ENCODE results near the gene AXL. TPM values are rescaled to one million over a fixed set of nuclear protein-coding genes. Genes with fewer than 3 reads are reported as not detected.

The AXL gene
- total and polyA plus RNA-seq, 2 donors (not counting 3 experiments of a cell fraction or from before 2014, with no cell fraction given) = 86.9 to 172 TPM

DNA sequence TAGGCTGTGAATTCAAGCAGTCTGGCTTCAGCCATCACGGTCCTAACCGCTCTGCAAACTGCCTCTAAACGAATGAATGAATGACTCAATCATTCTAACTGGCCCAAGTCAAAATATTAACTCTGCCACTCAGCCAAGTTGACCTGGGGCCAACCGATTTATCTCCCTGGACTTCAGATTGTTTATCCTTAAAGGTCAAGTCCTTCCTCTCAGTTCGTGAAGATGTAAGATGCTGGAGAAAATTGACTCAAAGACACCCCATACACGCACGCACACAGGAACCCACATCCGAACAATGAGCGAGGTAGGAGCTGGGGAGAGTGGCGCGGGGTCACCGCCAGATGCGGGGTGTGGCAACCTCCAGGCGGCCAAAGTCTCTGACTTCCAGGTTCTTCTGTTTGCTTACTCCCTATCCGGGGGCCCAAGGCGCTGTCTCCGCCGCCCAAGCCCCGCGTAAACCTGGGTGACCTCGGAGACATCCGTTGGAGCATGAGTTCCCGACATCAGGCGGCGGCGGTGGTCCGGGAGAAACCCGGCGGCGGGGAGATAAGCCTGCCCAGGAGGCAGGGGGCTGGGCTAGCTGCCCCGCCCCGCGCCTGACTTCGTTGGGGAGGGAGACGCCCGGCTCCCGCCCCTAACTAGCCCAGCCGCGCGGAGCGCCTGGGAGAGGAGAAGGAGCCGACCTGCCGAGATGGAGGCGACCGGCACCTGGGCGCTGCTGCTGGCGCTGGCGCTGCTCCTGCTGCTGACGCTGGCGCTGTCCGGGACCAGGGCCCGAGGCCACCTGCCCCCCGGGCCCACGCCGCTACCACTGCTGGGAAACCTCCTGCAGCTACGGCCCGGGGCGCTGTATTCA lies 26.2 kb upstream of the AXL start, which contains the start of gene CYP2S1:
Gene CYP2S1, plus strand, starts transcription at position 646 of the 856 bp plus-strand sequence. Its CDS starts 46 bp downstream, at position 692.
- Histone ChIP-seq H3K27ac (ENCODE audit: insufficient read depth, low read depth, low read length) (no peak within 1 kb of the TSS), H3K79me2 (ENCODE audit: control insufficient read depth, insufficient read depth, low read length) (no peaks in the 10 kb centered on the region), H3K36me3 (ENCODE audit: control insufficient read depth in 2 of 2, extremely low read depth in 1 of 2, insufficient read depth in 2 of 2, low read length in 2 of 2) (no peaks in the 10 kb centered on the region), H3K9me3 (replicated peaks; ENCODE audit: control insufficient read depth, insufficient read depth, low read length) (no peaks in the 10 kb centered on the region), H3K27me3 (ENCODE audit: control insufficient read depth in 2 of 2, insufficient read depth in 2 of 2, low read length in 2 of 2) (peaks cover 7 to 8% of the 10 kb centered on the region in 2 experiments), H3K4me2 (ENCODE audit: insufficient read depth, low read length) (peak within 1 kb of the TSS; percentile 40), H3K9me1 (replicated peaks; ENCODE audit: control insufficient read depth, extremely low read depth, insufficient read depth, low read length) (no peaks in the 10 kb centered on the region), H3K4me1 (ENCODE audit: control insufficient read depth, extremely low read depth, insufficient read depth, low read length) (peaks cover 20% of the 10 kb centered on the region), H3K4me3 (replicated peaks in 1 of 3; ENCODE audit: insufficient read depth in 1 of 3, low read depth in 1 of 3, low read length in 3 of 3) (peak within 1 kb of the TSS in 2 of 3 experiments; percentile 10 to 37), H3K9ac (replicated peaks; ENCODE audit: extremely low read depth, insufficient read depth, low read length) (no peak within 1 kb of the TSS), H4K20me1 (replicated peaks; ENCODE audit: control insufficient read depth, extremely low read depth, insufficient read depth, low read length) (no peaks in the 10 kb centered on the region), H2AFZ (ENCODE audit: low read depth, low read length) (peak within 1 kb of the TSS; percentile 56)
- peak; percentile 24 for TF ChIP-seq EZH2 (IDR thresholded peaks at IDR 0.05; ENCODE audit: borderline replicate concordance, low read depth, low read length, severe bottlenecking)
- TF ChIP-seq GATA2 (IDR thresholded peaks at IDR 0.05; ENCODE audit: insufficient read depth, insufficient read length, low read depth, low read length) = no peak
- POLR2A ChIA-PET = no interaction called here
- BruUV-seq (replicated peaks) = no TSS peak
- CTCF ChIA-PET = interaction anchor here (0.8 to 2.7 kb wide), 4 partner anchors 11 to 69 kb away, joined by 3 to 11 read pairs (median 5); no protein-coding TSS in a partner anchor
- no peak for FAIRE-seq
- no peak for DNase-seq (ENCODE audit: low read depth, low spot score)
- dilution Hi-C loops (cut with MboI; ENCODE audit: extremely low pct_ligation_motif_present, low sequenced_read_pairs) = no loop called here
- intact Hi-C loops (cut with micrococcal nuclease) = no loop called here

DNA sequence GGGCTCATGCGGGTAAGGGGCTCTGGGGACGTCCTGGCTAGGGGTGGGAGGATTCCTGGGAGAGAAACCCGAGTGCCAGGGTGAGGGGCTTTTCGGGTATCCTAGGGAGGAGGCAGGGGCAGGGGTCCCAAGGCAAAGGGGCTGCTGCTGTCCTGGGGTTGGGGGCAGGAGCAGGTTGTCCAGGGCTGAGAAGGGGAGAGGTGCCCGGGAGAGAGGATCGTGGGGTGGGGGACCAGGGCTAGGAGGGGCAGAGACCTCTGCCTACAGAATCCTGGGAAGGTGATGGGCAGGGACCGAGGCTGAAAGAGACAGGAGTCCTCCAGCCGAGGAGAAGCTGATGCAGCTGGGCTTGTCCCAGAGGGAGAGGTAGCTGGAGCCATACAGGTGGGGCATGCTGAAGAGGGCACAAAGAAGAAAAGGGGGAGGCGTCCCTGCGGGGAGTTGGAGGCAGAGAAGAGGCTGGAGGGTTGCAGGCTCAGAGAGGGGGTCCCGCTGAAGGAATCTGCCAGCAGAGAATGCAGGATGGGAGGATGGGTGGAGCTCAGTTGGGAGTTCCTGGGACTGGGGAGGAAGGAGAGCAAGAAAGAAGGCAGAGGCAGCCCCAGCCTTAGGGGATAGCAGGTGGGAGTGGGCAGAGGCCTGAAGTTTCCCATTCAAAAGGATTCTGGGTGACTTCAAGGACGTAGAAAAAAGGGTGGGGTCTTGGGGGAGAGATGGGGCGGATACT lies 25.4 kb upstream of the AXL start:
- H3K4me2 ChIP-seq (ENCODE audit: insufficient read depth, low read length) = peak overlapping the region; percentile 40
- BruUV-seq (replicated peaks) = no TSS peak
- H3K36me3 ChIP-seq (ENCODE audit: control insufficient read depth in 2 of 2, extremely low read depth in 1 of 2, insufficient read depth in 2 of 2, low read length in 2 of 2) = no peaks in the 10 kb centered on the region
- no peaks in the 10 kb centered on the region for H4K20me1 ChIP-seq (replicated peaks; ENCODE audit: control insufficient read depth, extremely low read depth, insufficient read depth, low read length)
- peak overlapping the region; percentile 56 for H2AFZ ChIP-seq (ENCODE audit: low read depth, low read length)
- intact Hi-C loops (cut with micrococcal nuclease) = no loop called here
- no peak overlapping the region for H3K27ac ChIP-seq (ENCODE audit: insufficient read depth, low read depth, low read length)
- no peak for DNase-seq (ENCODE audit: low read depth, low spot score)
- no peak for FAIRE-seq
- no peaks in the 10 kb centered on the region for H3K9me3 ChIP-seq (replicated peaks; ENCODE audit: control insufficient read depth, insufficient read depth, low read length)
- TF ChIP-seq, protein P1, sequence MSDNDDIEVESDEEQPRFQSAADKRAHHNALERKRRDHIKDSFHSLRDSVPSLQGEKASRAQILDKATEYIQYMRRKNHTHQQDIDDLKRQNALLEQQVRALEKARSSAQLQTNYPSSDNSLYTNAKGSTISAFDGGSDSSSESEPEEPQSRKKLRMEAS (IDR thresholded peaks at IDR 0.05; ENCODE audit: insufficient read depth, insufficient read length) = no peak
- TF ChIP-seq GATA2 (IDR thresholded peaks at IDR 0.05; ENCODE audit: insufficient read depth, insufficient read length, low read depth, low read length) (no peak), POLR2AphosphoS5 (IDR thresholded peaks at IDR 0.05; ENCODE audit: insufficient read depth, low read depth, low read length) (no peak), MYC (IDR thresholded peaks at IDR 0.05; ENCODE audit: low read depth, low read length) (no peak), POLR2A (IDR thresholded peaks at IDR 0.05; ENCODE audit: low read depth, low read length) (no peak), JUN (IDR thresholded peaks at IDR 0.05; ENCODE audit: borderline replicate concordance, insufficient read depth, insufficient read length, low read depth) (no peak), EZH2 (IDR thresholded peaks at IDR 0.05; ENCODE audit: borderline replicate concordance, low read depth, low read length, severe bottlenecking) (no peak), FOS (IDR thresholded peaks at IDR 0.05; ENCODE audit: borderline replicate concordance, insufficient read depth, low read length) (no peak)
- TF ChIP-seq, protein P2, sequence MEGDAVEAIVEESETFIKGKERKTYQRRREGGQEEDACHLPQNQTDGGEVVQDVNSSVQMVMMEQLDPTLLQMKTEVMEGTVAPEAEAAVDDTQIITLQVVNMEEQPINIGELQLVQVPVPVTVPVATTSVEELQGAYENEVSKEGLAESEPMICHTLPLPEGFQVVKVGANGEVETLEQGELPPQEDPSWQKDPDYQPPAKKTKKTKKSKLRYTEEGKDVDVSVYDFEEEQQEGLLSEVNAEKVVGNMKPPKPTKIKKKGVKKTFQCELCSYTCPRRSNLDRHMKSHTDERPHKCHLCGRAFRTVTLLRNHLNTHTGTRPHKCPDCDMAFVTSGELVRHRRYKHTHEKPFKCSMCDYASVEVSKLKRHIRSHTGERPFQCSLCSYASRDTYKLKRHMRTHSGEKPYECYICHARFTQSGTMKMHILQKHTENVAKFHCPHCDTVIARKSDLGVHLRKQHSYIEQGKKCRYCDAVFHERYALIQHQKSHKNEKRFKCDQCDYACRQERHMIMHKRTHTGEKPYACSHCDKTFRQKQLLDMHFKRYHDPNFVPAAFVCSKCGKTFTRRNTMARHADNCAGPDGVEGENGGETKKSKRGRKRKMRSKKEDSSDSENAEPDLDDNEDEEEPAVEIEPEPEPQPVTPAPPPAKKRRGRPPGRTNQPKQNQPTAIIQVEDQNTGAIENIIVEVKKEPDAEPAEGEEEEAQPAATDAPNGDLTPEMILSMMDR (IDR thresholded peaks at IDR 0.05; ENCODE audit: extremely low read depth in 1 of 2, insufficient read depth in 1 of 2, low read depth in 1 of 2, low read length in 2 of 2) = no peak
- ChIA-PET POLR2A (no interaction called here), CTCF (interaction anchor here (2.7 kb wide), 1 partner anchor 11 kb away, joined by 11 read pairs; no protein-coding TSS in a partner anchor)
- H3K27me3 ChIP-seq (ENCODE audit: control insufficient read depth in 2 of 2, insufficient read depth in 2 of 2, low read length in 2 of 2) = peaks cover 7 to 8% of the 10 kb centered on the region in 2 experiments
- no peak overlapping the region for H3K9ac ChIP-seq (replicated peaks; ENCODE audit: extremely low read depth, insufficient read depth, low read length)
- no peaks in the 10 kb centered on the region for H3K9me1 ChIP-seq (replicated peaks; ENCODE audit: control insufficient read depth, extremely low read depth, insufficient read depth, low read length)
- dilution Hi-C loops (cut with MboI; ENCODE audit: extremely low pct_ligation_motif_present, low sequenced_read_pairs) = no loop called here
- H3K4me1 ChIP-seq (ENCODE audit: control insufficient read depth, extremely low read depth, insufficient read depth, low read length) = peaks cover 20% of the 10 kb centered on the region
- H3K79me2 ChIP-seq (ENCODE audit: control insufficient read depth, insufficient read depth, low read length) = no peaks in the 10 kb centered on the region
- H3K4me3 ChIP-seq (replicated peaks in 1 of 3; ENCODE audit: insufficient read depth in 1 of 3, low read depth in 1 of 3, low read length in 3 of 3) = peak overlapping the region in 2 of 3 experiments; percentile 10 to 37

Measured in endothelial cell of umbilical vein (primary cell).